NCI-H2196 treated with DMSO at 0.1 percent for 48 hours (cell line): ENCODE measurements around the gene MYLK2.
A peak's percentile ranks its signal among the peaks of the same experiment; 100 is the strongest.
"Not testable (repeated sequence)": the region's sequence is repeated elsewhere in the genome, so short reads cannot be mapped to it uniquely, and the experiment has no call there.

Experiments
- DNase-seq: peaks from one replicate; lab custom pipeline; 2025; ENCODE audit not compliant: unreplicated experiment; lab: John Stamatoyannopoulos, UW

The MYLK2 gene

DNA sequence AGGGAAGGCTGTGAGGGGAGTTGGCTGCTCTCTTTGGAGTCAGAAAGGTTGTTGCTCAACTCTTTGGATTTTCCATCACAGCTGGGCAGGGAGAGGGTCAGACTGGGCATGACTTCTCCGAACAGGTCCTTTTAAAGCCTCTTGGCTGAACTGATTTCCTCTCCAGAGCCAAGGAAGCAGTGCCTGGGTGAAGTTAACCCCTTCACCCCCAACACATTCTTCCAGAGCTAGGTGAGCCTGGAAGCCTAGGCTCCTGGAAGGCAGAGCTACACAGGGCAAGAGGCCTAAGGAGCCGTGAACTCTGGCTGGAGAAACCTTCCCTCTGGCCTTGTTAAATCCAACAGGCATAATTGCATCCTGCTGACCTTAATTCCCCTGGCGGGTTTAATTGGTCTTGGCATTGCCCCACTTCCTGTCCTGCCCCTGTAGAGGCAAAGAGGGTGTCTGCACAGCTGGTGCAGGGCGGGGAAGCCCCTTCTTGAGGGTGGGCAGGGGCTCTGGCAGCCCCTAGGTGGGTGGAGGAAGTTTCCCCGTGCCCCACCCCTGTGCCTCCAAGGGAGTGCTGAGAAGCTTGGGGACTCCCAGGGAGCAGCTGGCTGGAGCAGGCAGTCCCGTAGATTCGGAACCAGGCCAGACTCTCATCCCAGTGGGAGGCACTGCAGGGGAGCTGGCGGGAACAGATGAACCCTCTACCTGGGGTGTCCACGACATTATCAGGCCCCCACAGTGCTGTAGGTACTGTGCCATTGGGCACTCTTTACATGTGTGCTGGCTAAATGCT, 3.6 kb upstream of the MYLK2 start:
- no peak for DNase-seq

DNA sequence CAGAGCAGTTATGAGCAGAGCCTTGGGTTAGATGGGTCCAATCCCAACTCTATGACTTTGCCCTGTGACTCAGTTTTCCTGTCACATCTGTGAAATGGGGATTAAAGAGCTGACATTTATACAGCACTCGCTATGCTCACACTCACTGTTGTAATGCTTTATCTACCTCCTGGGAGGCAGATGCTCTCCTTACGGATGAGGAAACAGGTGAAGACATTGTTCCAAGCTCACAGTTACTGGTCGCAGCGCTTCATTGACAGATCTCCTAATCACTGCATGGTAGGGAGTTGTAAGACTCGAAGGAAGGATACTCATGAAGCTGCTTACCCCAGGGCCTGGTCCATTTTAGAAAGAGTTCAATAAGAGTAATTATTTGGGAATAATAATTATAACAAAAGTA, 2.9 kb upstream of the MYLK2 start:
- DNase-seq = no peak

DNA sequence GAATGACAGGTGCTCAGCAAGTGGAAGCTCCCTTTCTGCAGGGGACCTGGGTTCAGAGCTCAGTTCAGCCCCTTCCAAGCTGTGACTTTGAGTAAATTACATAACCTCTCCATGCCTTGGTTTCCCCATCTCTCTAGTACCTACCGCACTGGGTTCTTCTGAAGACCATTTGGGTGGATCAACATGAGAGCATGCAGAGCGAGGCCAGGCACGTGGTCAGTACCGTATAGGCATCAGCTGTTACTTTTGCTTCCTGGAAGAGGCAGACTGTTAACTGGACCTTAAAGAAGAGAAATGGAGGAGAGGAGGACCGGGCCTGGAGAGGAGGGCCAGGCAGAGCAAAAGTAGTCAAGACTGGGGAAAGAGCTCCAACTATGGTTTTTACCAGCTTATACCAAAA, 1.7 kb upstream of the MYLK2 start:
- no peak for DNase-seq

DNA sequence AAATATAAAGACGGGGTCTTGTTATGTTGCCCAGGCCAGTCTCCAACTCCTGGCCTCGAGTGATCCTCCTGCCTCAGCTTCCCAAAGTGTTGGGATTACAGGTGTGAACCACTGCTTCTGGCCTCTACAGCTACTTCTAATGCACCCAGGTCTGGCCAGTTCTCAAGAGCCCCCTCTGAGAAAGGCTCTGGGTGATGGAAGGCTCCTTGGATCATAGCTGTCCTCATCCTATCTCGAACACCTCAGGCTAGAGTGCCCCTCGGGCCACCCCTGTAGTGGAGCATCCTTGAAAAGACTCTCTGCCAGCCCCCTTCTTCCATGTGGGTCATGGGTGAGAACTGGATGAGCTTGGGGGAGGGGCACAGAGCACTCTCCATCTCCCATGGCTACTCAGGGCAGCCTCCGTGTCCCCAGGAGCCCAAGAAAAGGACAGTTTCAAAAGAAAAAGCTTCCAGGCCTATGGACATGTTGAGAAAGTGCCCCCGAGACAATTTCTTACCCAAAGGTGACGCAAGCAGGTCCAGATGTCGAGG, 714 bp upstream of the MYLK2 start:
- no peak for DNase-seq

DNA sequence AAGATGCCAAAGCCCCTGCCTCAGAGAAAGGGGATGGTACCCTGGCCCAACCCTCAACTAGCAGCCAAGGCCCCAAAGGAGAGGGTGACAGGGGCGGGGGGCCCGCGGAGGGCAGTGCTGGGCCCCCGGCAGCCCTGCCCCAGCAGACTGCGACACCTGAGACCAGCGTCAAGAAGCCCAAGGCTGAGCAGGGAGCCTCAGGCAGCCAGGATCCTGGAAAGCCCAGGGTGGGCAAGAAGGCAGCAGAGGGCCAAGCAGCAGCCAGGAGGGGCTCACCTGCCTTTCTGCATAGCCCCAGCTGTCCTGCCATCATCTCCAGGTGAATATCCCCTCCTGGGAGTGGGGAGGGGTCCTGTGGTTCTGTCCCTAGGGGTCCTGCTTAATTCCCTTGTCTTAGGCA, 1.1 kb downstream of the MYLK2 start:
- no peak for DNase-seq

DNA sequence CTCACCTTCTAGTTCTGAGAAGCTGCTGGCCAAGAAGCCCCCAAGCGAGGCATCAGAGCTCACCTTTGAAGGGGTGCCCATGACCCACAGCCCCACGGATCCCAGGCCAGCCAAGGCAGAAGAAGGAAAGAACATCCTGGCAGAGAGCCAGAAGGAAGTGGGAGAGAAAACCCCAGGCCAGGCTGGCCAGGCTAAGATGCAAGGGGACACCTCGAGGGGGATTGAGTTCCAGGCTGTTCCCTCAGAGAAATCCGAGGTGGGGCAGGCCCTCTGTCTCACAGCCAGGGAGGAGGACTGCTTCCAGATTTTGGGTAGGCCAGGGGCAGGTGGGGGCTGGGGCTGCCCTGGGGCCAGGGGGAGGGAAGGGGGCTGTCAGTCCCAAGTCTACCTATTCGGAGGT, 2.3 kb downstream of the MYLK2 start:
- DNase-seq = no peak

DNA sequence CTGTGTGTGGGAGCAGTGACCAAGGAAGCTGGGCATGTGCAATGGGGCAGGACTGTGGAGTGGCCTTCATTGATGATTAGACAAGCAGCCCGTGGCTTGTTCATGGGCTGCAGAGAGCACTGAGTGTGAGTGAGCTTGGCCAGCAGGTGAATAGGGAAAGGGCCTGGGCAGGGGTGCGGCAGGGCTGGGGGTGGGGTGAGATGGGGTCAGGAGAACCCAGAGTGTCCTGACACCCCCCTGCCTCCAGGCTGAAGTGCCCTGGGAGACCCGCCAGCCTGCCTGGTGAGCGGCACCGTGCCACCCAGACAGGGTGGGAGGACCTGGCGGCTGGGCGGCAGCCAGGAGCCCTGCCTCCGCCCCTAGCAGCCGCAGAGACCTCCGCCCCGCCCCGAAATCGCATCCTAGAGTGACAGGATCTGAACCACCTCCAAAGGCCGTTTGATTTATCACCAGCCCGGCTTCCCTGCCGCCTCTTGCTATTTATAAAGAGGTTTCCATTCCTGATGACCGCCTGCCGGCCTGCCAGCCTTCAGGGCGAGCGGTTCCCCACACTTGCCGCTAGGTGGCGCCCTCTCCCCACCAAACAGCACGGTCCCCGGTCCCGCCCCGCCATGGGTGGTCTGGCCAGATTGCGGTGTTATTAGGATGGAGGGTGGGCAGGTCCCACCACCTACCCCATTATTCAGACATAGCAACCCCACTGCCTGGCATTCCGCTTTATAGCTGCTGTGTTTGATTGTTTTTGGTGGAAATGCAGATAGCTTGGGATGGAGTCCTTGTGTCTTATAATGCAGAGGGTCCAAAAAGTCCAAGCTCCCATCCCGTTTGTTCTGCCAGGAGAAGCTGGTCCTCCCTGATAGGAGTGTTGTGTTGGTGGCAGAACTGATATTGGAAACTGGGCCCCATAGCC, 3.5 kb downstream of the MYLK2 start:
- DNase-seq = peak; percentile 93

DNA sequence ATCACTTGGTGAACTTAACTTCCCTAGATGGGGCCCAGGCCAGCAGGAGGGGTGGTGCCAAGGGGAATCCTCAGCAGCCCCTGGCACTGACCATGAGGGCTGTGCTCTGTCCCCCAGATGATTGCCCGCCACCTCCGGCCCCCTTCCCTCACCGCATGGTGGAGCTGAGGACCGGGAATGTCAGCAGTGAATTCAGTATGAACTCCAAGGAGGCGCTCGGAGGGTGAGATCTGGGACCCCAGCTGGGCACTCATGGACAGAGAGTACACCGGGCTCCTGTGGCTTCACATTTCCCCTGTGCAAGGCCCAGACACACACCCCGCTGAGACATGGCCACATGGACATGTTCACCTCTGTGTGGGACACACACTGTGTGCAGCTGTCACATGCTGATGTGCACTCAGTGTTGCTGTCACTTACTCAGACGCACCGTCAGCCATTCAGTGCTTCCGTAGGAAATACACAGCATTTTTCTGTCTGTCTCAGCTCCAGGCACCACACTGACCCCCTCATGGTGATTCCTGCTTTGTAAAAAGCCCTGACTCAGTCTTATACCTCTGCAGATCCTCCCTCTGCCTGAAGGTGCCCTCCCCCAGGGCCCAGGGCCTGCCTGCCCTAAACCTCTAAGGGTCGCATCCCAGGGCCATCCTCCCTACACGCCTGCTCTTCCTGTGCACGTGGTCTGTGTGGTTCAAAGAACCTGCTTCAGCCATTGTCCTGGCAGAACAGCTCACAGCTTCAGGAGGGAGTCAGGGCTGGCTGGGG, 4.4 kb downstream of the MYLK2 start:
- no peak for DNase-seq

DNA sequence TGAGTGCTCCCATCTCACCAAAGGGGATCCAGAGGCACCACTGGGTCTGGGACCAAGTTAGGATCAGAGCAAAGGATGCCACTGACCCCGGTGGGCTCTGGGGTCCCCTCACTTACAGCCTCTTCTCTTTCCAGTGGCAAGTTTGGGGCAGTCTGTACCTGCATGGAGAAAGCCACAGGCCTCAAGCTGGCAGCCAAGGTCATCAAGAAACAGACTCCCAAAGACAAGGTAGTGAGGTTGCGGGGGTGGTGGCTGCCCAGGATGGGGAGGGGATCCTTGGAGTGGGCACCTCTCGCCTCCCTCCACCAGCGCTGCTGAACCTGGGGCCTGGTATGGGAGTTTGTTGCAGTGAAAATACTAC, 4.9 kb downstream of the MYLK2 start:
- DNase-seq = no peak

DNA sequence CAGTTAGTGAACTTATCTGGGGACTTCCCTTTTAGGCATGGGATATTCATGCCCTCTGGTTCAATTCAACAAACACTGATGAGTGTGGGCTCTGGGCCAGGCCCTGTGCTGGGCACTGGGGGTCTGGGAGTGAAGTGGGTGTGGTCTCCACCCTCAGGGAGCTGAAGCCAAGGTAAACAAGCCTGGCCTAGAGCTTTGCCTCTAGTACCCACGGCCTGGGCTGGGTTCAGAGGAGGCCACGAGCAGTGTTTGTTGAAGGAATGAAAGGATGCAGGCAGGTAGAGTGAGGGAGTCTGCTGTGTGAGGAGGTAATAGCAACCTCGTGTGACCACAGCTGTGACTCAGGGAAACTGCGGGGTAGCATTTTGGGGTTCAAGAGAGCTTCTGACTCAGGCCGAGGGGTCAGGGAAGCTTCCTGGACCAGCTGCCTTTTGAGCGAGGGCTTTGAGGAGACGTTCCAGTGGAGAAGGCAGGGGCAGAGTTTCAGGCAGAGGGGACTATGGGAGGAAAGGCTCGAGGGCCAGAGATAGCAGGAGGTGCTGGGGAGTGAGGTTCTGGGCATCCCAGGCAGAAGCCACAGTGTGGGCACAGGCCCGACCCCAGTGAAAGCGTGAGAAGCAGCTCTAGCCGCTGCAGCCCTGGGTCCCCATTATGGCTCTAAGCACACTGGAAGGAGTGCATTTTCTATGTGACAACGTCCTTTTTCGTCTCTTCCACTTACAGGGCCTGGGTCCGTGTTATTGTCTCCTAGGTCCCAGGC, 5.6 kb downstream of the MYLK2 start:
- no peak for DNase-seq

DNA sequence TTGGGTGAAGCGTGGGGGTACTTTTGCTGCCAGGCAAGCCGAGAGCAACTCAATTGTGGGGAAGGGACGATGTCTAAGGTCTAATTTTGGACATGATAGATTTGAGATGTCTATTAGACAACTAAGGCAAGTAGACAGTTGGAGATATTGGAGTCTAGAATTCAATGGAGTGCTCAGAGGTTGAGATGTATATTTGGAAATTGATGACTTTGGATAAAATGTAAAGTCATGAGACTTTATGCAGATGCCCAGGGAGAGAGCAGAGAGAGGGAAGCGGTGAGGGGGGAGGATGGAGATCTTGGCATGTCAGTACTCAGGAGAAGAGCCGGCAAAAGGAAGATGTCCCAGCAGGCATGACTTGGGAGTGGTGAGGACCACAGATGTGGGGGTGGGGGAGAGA, 6.9 kb downstream of the MYLK2 start:
- DNase-seq = no peak

DNA sequence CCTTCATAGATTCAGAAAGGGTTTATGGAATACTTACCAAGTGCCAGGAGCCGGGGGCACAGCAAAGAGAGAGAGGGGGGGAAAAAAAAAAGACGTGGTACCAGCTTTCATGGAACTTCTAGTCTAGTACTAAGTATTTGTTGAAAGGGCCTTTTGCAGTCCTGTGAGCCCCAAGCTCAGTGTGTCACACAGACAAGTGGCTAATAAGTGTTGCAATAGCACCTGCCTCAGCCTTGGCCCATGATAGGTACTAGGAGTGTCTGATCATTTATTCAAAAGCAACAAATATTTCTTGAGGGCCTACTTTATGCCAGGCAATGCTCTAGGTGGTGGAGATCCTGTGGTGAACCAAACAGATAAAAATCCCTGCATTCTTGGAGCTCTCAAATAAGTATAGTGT, 7.9 kb downstream of the MYLK2 start:
- DNase-seq = no peak

DNA sequence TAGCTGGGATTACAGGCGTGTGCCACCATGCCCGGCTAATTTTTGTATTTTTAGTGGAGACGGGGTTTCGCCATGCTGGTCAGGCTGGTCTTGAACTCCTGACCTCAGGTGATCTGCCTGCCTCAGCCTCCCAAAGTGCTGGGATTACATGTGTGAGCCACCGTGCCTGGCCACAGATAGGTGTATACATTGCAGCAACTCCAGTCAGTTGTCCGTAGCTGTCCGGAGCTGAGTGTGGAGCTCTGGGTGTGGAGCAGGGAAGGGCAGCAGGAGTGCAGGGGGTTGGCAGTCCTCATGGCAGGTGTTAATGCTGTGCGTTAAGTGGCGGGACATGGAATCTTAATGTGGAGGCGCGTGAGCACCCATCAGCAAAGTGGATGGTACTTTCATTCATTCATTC, 8.9 kb downstream of the MYLK2 start:
- DNase-seq = not testable (repeated sequence)

DNA sequence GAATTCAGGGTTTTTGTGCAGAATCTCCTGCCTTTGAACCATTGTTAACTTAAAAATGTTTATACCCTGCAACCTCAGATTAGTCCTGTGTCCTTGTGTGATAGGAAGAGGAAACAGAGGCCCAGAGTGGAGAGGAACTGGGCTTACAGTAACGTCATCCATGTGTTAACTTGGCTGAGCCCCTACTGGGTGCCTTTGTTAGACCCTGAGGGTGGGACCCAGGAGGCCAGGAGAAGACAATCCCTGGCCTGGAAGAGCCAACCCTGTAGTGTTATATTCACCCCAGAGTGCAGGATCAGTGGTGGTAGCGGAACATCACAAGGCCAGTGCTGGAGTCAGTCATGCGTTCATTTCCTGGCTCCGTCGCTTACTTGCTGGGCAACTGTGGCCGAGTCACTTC, 10.6 kb downstream of the MYLK2 start:
- no peak for DNase-seq

DNA sequence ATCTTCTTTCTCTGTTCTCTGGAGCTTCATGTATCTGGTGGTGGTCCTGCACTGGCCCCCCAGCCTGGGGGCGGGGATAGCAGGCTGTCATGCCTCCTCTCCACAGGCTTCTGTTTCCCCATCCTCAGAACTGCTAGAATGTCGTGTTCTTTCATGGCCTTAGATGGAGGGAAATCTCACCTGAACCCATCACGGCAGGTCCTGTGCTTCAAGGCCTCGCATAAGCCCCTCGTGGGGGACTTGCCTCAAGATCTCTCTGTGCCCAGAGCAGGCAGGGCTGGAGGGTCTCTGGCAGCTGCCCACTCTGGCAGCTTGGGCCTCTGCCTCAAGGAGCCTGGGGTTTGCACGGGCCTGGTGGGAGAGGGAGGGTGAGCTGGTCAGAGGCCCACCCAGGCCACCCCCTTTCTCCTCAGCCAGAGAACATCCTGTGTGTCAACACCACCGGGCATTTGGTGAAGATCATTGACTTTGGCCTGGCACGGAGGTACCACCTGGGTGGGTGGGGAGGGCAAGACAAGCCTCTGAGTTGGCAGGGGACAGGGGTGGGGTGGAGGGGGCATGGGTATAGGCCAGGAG, 11.3 kb downstream of the MYLK2 start:
- no peak for DNase-seq

DNA sequence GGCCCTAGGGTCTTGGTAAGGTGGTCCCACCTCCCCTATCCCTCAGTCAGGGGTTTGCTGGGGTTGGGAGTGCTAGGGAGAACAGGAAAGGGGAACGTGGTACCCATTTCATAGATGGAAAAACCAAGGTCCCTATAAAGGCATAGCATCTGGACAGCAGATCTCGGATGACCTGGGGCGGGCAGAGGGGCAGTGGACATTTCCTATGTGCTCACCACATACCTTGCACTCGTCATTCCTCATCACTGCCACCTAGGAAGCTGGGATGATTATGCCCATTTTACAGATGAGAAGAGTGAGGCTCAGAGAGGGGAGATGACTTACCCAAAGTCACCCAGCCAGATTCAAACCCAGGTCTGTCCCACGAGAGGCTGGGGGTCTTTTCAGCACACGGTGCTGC, 12.1 kb downstream of the MYLK2 start:
- no peak for DNase-seq

DNA sequence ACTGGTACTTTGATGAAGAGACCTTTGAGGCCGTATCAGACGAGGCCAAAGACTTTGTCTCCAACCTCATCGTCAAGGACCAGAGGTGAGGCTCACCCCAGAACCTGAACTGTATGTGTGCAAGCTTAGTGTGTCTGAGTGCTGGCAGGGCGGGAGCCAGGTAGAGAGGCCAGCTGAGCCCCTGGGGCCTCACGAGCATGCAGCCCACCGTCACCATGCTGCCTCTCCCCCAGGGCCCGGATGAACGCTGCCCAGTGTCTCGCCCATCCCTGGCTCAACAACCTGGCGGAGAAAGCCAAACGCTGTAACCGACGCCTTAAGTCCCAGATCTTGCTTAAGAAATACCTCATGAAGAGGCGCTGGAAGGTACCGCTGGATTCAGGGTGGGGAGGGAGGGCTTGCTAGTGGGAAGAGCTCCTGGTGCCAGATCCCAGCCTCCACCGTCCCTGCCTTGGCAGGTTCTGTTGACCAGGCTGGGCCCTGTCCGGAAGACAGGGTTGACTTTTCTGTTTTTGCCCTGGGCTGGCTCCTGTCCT, 12.7 kb downstream of the MYLK2 start:
- DNase-seq = no peak

DNA sequence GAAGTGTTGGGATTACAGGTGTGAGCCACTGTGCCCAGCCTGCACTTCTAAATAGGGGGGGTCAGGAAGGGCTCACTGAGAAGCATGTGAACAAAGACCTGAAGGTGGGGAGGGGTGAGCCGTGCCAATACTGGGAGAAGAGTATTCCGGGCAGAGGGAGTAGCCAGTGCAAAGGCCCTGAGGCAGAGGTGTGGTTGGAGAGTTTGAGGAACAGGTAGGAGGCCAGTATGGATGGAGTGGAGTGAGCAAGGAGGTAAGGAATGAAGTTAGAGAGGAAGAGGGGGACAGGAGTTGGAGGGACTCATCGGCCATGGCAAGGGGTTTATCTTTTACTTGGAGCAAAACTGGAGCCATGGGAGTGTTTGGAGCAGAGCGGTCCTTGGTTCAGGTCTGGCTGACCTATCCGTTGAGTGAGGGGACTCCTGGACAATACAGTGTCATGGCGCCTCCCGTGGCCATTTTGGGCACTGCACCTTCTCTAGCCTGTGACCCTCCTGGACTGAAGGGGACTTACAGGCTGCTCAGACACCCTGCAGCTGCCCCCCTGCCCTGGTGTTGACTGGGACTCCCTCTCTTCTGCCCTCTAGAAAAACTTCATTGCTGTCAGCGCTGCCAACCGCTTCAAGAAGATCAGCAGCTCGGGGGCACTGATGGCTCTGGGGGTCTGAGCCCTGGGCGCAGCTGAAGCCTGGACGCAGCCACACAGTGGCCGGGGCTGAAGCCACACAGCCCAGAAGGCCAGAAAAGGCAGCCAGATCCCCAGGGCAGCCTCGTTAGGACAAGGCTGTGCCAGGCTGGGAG, 14.2 kb downstream of the MYLK2 start:
- DNase-seq = no peak

DNA sequence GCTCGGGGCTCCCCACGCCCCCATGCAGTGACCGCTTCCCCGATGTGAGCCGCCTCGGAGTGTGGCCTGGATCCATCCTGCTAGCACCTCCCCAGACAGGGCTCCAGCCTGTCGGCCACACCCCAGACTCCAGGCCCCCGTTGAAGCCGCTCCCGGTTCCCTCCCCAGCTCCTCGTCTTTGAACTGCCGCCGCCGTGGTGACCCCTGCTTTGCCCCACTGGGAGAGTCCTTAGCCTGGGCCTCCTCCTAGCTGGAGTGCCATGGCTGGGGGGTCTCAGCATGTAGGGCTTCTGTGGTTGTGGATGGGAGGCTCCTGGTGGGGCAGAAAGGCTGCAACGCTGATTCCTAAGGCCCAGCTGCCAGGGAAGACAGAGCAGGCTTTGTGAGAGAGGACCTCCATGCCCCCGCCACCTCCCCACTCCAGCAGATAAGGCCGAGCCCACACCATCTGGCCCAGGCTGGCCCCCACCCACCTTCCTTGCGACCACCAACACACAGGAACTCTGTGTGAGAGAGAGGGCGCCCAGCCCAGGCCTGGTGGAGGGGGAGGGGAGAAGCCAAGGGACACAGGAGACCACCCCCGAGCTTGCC, 14.9 kb downstream of the MYLK2 start:
- DNase-seq = no peak
